HuH-7 (cell line): Measurements from ENCODE around the gene HBP1.
"Not testable (repeated sequence)": the region's sequence is repeated elsewhere in the genome, so short reads cannot be mapped to it uniquely, and the experiment has no call there.

Experiments used
- DNase-seq: peaks from one replicate; pipeline ENCODE4 v3.0.0; 2011; ENCODE audit warnings: low spot score

HBP1 gene

DNA sequence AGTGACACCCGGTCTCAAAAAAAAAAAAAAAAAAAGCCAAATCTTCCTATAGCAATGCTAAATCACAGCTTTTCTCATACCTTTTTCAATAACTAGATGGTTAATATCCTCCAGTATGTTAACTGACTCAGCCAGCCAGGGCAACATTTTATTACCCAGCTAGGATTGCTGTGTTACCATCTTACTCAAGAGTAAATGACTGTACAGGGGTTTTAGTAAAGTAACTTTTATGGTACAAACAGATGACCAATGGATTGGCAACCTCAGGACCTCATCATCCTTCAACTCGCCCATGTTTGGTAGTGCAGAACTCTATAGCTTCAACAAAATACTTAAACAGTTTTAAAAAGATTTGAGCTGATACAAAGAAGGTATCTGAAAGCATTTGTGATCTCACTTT, 59.5 kb downstream of the HBP1 start:
- no peak for DNase-seq

DNA sequence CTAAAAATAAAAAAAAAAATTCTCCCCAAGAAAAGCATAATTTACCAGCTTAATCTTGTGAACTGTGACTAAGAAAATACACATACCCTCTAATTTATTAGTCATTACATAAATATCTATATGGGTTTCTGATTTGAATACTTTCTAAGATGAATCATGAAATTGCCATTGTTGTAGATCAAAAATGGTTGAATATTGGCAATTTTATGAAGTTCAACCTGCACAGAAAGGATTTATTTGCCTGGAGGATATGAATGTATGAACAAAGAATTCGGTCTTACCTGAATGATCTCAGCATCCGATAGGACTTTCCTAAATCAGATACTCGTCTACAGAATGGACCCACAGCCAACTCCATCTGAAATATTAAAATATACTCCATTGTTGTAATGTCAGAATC, 61.5 kb downstream of the HBP1 start:
- no peak for DNase-seq

DNA sequence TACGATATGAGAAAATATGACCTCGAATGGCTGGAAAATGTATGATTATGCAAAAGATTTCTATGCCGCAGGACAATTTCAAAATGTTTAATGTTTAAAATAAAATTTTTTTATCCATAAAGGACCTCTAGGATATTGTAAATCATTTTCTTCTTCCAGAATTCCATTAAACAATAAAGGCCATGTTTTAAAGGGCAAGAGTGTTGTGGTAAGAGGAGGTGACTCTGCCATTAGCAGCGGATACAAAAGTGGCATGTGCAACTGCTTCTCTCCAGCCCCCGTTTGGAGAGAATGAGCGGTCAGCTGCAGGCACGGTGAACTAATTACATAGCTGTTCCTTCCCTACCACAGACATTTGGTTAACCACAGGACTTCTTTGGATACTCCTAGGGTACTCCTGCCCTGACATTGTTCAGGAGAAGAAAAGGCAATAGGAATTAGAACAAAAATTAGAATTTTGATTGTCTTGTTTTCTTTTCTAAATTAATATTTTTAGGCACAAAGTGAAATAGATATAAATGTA, 63.8 kb downstream of the HBP1 start:
- no peak for DNase-seq

DNA sequence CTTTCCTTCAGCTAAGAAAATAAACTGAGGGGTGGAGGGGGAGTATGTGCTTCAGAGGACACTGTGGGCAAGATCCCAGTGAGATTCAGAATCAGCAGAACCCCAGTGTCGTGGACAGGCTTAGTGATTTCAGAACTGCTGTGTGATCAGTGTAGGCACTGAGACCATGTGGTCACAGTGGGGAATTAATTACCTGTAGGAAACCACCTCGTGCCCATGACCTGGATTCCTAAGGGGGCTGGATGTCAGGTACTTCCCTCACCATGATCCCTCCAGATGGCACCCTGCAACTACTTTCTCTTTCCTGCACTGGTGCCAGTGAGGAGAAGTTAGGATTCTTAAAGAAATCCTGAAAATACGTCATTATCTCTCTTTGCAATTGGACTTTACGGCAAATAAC, 64.4 kb downstream of the HBP1 start:
- no peak for DNase-seq

DNA sequence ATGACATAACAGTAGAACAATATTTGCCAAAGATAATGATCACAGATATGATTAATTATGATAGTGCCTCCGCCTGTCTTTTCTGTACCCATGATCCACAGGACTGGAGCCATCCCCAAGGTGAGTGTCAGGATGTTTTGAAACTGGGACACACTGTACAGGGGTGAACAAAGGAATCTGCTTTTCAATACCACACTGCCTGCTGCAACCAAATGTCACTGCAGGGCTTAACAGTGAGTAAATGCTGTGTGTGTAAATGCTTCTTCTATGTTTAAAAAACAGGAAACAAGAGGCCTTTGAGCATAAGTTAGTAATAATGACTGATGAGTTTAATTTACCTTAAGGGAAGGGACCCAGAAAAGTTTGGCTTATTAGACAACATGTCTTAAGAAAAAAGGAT, 65.2 kb downstream of the HBP1 start:
- no peak for DNase-seq

DNA sequence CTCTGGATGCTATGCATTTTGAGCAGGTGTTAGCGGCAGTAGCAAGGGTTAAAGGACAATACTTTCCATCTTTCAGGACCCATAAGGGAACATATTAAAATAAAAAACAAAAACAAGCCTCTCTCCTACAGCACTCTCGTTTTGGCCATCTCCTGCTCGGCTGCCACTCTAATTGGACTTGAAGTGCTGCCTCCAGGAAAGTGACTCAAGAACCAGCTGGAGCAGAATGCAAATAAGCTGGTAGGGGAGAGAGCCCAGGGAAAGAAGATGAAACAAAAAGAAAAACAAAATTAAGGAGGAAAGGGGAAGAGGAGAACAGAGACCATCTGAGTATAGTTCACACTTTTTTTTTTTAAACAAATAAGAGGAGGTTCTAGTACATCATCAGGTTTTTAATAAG, 65.6 kb downstream of the HBP1 start:
- no peak for DNase-seq

DNA sequence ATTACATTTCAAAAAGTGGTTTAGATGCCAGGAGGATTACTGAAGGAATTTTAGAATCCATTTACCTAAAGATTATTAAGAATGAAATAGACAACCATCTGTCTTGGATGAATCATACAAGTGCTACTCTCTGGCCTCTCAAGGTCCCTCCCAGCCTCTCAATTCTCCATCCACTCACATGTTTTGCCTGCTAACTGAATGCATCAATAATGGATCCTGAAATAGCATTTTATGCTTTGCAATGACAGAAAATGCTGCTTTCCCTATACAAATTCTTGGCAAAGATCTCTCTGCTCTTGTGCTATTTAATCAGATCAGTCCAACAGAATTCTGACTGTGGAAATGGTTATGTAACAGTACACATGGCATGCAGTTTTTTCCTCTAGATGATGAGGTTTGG, 68.1 kb downstream of the HBP1 start:
- no peak for DNase-seq

DNA sequence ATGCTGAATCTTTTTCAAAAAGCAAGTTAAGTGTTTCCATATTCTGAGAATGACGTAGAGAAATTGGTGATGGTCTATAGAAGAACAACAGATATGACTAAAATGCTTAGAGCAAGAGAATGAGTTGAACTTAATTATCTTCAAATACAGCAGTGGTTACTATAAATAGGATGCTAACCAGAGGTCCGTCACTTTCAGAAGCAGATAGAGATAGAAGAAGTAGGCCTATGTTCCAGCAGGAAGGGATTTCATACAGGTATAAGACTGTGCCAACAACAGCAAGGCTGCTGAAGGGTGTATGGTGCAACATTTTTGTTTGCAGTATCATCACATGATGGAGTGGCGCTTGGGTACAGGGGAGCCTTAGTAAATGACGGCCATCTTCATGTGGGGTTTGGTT, 68.6 kb downstream of the HBP1 start:
- no peak for DNase-seq

DNA sequence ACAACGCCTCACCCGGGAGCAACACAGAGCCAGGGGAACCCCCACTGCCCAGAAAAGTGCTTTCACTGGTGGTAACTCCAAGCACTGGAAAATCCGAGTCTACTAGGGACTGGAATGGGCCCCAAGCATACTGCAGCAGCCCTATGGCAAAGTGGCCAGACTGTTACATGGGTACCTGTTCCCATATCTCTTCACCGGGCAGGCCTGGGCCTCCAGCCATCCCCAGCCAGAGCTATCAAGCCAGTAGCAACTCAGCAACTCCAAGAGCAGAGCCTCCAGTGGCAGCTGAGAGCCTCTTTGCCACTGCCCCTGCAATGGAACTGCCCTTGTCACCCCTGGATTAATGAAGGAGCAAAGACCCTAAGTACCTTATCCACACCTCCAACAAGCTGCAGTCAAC, 73.5 kb downstream of the HBP1 start:
- no peak for DNase-seq

DNA sequence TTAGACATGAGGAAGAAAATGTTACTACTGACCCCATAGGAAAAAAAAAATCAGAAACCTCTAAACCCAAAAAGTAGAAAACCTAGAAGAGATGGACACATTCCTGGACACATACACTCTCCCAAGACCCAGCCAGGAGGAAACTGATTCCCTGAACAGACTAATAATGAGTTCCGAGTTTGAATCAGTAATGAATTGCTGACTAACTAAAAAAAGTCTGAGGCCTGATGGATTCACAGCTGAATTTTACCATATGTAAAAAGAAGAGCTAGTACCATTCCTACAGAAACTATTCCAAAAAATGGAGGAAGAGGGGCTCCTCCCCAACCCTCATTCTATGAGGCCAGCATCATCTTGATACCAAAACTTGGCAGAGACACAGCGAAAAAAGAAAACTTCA, 75.8 kb downstream of the HBP1 start:
- no peak for DNase-seq

DNA sequence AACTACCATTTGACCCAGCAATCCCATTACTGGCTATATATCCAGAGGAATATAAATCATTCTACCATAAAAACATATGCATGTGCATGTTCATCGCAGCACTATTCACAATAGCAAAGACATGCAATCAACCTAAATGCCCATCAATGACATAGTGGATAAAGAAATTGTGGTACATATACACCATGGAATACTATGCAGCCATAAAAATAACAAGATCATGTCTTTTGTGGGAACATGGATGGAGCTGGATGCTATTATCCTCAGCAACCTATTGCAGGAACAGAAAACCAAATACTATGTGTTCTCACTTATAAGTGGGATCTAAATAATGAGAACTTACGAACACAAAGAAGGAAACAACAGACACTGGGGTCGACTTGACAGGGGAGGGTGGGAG, 78.0 kb downstream of the HBP1 start:
- not testable (repeated sequence) for DNase-seq

DNA sequence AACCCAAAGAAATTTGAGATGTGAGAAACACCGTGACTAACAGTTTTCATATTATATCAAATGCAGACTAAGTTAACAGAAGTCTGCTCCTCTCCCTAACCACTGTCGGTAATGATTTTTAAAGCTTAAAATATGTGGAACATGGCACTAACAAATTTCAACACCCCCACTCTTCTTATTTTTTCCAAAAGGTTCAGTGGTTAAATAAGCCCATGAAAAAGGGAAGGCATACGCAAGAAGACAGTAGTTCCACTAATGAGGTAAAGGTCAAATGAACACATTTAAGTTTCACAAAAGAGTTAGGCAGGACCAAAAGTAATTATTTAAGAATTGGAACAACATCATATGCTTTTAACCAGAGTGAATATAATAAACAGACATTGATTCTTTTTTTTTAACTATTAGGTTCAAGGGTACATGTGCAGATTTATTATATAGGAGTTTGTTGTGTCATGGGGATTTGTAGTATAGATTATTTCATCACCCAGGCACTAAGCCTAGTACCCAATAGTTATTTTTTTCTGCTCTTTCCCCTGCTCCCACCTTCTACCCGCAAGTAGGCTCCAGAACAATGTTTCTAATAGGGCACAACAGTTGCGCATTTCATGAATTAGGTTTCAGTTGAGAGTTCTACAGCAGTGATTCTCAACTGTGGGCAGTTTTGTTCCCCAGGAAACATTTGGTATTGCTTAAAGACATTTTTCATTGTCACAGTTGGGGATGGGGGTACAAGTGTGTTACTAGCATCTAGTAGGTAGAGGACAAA, 79.9 kb downstream of the HBP1 start:
- no peak for DNase-seq

DNA sequence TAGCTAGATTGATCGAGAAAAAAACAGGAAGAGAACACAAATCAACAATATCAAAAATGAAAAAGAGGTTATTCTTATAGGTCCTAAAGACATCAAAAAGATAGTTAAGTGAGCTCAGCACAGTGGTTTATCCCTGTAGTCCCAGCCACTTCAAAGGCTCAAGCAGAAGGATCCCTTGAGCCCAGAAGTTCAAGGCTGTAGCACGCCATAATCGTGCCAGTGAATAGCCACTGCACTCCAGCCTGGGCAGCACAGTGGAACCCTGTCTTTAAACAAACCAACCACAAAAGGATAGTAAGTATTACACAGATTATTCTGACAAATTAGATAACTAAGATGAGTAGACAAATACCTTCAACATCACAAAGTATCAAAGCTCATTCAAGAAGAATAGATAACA, 83.2 kb downstream of the HBP1 start:
- no peak for DNase-seq
